ENCODE data around the gene CCL22.
"Not testable (repeated sequence)": the region's sequence is repeated elsewhere in the genome, so short reads cannot be mapped to it uniquely, and the experiment has no call there.

CCL22 gene

DNA sequence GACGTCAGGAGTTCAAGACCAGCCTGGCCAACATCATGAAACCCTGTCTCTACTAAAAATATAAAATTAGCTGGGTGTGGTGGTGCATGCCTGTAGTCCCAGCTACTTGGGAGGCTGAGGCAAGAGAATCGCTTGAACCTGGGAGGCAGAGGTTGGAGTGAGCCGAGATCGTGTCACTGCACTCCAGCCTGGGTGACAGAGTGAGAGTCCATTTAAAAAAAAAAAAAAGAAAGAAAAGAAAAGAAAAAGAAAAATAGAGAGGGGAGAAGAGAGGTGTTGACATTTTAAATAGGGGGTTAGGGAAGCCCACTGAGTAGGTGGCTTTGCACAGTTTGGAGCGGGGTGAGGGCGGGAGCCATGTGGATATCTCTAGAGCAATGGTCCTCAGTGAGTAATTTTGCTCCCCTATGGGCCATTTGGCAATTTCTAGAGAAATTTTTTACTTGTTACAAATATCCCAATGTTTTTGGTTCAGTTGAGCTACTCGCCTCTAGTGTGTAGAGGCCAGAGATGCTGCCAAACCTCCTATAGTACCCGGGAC lies 16.4 kb downstream of the CCL22 start:
- DNase-seq (ENCODE audit: low read depth in 1 of 2, low spot score in 1 of 2), result not testable (repeated sequence)

GRCh38 chr16:57376313-57376818 lies 17.8 kb downstream of the CCL22 start:
- no peak for DNase-seq (ENCODE audit: low read depth in 1 of 2, low spot score in 1 of 2)

GRCh38 chr16:57377080-57377841 lies 18.7 kb downstream of the CCL22 start:
- DNase-seq (ENCODE audit: low read depth in 1 of 2, low spot score in 1 of 2), result no peak

- no peak for DNase-seq (ENCODE audit: low read depth in 1 of 2, low spot score in 1 of 2)
These were observed 21.0 kb downstream of the CCL22 start for GRCh38 chr16:57379579-57379978.

DNA sequence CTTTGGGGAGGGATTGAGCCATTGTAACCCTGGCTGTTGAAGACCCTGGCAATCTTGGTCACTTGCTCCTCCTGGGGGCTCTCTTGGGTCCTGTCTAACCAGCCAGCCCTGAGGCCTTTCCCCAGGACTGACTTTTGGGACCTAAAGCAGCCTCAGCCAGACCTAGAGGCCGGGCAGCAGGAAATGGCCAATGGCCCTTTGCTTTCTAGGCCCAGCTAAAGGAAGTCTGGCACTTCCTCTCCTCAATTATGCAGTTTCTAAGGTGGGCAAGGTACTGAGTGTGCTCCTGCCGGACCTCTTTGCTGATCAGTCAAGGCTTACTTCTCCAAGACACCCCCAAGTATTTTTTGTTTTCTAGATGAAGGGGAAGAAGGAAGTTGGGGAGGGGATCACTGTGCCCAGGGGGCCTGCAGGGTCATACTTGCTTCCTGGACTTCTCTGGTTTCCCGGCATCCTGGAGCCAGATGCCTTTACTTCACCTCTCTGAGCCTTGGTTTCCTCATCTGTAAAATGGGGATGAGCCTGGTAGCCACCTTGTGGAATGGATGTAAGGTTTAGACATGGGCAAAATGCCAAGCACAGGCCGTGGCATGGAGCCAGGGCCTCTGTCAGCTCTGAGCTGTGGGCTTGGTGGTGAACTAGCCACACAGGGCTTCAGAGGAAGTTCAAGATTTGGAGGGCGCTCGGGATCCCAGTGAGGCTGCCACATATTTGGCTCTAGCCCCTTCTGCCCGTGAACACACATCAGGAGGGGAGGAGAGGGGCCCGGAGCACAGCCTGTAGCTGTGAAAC lies 22.3 kb downstream of the CCL22 start:
- no peak for DNase-seq (ENCODE audit: low read depth in 1 of 2, low spot score in 1 of 2)

GRCh38 chr16:57381791-57382534 lies 23.4 kb downstream of the CCL22 start:
- no peak for DNase-seq (ENCODE audit: low read depth in 1 of 2, low spot score in 1 of 2)

DNA sequence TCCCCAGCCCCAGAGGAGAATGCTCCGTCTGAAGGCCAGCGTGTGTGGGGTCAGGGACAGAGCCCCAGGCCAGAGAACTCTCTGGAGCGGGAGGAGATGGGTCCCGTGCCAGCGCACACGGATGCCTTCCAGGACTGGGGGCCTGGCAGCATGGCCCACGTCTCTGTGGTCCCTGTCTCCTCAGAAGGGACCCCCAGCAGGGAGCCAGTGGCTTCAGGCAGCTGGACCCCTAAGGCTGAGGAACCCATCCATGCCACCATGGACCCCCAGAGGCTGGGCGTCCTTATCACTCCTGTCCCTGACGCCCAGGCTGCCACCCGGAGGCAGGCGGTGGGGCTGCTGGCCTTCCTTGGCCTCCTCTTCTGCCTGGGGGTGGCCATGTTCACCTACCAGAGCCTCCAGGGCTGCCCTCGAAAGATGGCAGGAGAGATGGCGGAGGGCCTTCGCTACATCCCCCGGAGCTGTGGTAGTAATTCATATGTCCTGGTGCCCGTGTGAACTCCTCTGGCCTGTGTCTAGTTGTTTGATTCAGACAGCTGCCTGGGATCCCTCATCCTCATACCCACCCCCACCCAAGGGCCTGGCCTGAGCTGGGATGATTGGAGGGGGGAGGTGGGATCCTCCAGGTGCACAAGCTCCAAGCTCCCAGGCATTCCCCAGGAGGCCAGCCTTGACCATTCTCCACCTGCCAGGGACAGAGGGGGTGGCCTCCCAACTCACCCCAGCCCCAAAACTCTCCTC lies 24.1 kb downstream of the CCL22 start:
- DNase-seq (ENCODE audit: low read depth in 1 of 2, low spot score in 1 of 2), result no peak

DNA sequence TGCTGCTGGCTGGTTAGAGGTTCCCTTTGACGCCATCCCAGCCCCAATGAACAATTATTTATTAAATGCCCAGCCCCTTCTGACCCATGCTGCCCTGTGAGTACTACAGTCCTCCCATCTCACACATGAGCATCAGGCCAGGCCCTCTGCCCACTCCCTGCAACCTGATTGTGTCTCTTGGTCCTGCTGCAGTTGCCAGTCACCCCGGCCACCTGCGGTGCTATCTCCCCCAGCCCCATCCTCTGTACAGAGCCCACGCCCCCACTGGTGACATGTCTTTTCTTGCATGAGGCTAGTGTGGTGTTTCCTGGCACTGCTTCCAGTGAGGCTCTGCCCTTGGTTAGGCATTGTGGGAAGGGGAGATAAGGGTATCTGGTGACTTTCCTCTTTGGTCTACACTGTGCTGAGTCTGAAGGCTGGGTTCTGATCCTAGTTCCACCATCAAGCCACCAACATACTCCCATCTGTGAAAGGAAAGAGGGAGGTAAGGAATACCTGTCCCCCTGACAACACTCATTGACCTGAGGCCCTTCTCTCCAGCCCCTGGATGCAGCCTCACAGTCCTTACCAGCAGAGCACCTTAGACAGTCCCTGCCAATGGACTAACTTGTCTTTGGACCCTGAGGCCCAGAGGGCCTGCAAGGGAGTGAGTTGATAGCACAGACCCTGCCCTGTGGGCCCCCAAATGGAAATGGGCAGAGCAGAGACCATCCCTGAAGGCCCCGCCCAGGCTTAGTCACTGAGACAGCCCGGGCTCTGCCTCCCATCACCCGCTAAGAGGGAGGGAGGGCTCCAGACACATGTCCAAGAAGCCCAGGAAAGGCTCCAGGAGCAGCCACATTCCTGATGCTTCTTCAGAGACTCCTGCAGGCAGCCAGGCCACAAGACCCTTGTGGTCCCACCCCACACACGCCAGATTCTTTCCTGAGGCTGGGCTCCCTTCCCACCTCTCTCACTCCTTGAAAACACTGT lies 25.0 kb downstream of the CCL22 start:
- no peak for DNase-seq (ENCODE audit: low read depth in 1 of 2, low spot score in 1 of 2)

GRCh38 chr16:57384248-57385070 lies 25.9 kb downstream of the CCL22 start:
- no peak for DNase-seq (ENCODE audit: low read depth in 1 of 2, low spot score in 1 of 2)

GRCh38 chr16:57385083-57385482 lies 26.5 kb downstream of the CCL22 start:
- no peak for DNase-seq (ENCODE audit: low read depth in 1 of 2, low spot score in 1 of 2)

- no peak for DNase-seq (ENCODE audit: low read depth in 1 of 2, low spot score in 1 of 2)
These were observed 27.9 kb downstream of the CCL22 start for GRCh38 chr16:57386381-57386951.

GRCh38 chr16:57387598-57388354 lies 29.2 kb downstream of the CCL22 start:
- DNase-seq (ENCODE audit: low read depth in 1 of 2, low spot score in 1 of 2), result no peak

GRCh38 chr16:57388359-57389086 lies 29.9 kb downstream of the CCL22 start:
- no peak for DNase-seq (ENCODE audit: low read depth in 1 of 2, low spot score in 1 of 2)

GRCh38 chr16:57389087-57389468 lies 30.5 kb downstream of the CCL22 start:
- DNase-seq (ENCODE audit: low read depth in 1 of 2, low spot score in 1 of 2), result no peak

DNA sequence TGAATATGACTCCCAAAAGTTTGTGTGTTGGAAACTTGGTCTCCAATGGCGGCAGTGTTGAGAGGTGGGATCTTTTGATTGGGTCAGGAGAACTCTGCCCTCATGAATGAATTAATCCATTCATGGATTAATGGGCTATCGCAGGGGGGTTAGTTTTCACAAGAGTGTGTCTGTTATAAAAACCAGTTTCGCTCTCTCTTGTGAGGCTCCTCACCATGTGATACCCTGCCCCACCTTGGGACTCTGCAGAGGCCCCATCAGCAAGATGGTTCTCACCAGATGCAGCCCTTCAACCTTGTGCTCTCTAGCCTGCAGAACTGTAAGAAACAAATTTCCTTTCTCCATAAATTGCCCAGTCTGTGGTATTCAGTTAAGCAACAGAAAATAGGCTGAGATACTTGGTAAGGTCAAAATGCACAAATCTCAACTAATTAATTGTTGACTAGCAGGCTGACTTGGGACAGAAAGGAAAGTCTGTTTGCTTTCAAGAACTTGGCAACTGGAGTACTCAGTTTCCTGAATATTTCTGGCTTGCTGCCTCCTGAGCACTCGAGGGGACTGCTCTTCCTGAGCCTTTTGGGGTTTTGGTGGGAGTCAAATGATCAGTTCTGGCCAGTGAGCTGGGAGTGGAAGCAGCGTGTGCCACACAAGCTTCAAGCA lies 32.2 kb downstream of the CCL22 start:
- no peak for DNase-seq (ENCODE audit: low read depth in 1 of 2, low spot score in 1 of 2)

DNA sequence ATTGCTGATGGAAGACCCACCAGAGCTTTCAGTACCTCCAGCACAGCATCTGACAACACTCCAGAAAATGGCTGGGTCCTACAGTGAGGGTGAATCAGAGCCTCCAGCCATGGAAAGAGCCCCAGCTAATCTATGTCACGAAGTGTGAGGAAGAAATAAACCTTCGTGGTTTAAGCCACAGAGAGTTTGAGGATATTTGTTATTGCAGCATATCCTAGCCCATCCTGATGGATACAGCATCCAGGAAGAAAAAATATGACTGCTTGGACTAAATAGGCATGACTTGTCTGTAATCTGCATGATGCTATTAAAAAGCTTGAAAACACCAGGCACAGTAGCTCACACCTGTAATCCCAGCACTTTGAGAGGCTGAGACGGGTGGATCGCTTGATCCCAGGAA lies 32.7 kb downstream of the CCL22 start:
- DNase-seq (ENCODE audit: low read depth in 1 of 2, low spot score in 1 of 2), result no peak

All from activated CD4-positive, alpha-beta T cell treated with anti-CD3 and anti-CD28 coated beads, Interleukin-2, amount 50 U/mL, for 24 hours (primary cell).